Skeletal muscle tissue (tissue), 4 donors: ENCODE results near the gene USP46. TPM values are rescaled to one million over a fixed set of nuclear protein-coding genes. Genes with fewer than 3 reads are reported as not detected.

ENCODE experiments used
- H3K27ac ChIP-seq: one replicate; pipeline ENCODE4 v1.7.0; 2013; ENCODE audit warnings: mild to moderate bottlenecking, low read depth, low read length, inconsistent platforms
- H3K27me3 ChIP-seq, 3 donors: one replicate each; pipeline ENCODE4 v1.7.0; 2013; ENCODE audit warnings: low read length in 3 of 3; ENCODE audit not compliant: control insufficient read depth in 3 of 3, insufficient read depth in 3 of 3
- H3K36me3 ChIP-seq, 3 donors: one replicate each; pipeline ENCODE4 v1.7.0; 2013; ENCODE audit warnings: low read length in 3 of 3; ENCODE audit not compliant: control insufficient read depth in 3 of 3, insufficient read depth in 3 of 3
- H3K4me1 ChIP-seq, 3 donors: one replicate each; pipeline ENCODE4 v1.7.0; 2013; ENCODE audit warnings: low read length in 3 of 3, mild to moderate bottlenecking in 3 of 3; ENCODE audit not compliant: control insufficient read depth in 3 of 3, insufficient read depth in 3 of 3
- H3K4me3 ChIP-seq, 3 donors: one replicate each; pipeline ENCODE4 v1.7.0; 2013; ENCODE audit warnings: low read length in 3 of 3
- H3K9ac ChIP-seq, 3 donors: one replicate each; pipeline ENCODE4 v1.7.0; 2013; ENCODE audit warnings: low read length in 3 of 3, mild to moderate bottlenecking in 3 of 3, moderate library complexity in 2 of 3, low read depth in 1 of 3
- H3K9me3 ChIP-seq, 3 donors: one replicate each; pipeline ENCODE4 v1.7.0; 2013; ENCODE audit warnings: low read length in 3 of 3; ENCODE audit not compliant: control insufficient read depth in 3 of 3
- total RNA-seq: library from RNA; depleted of rRNA; stranded (reverse); fragments of >200 nt; gene quantifications from one replicate; pipeline ENCODE4 v1.2.3, GENCODE V29; 2014
- donor health status: Osteomylitis.

Gene USP46
- total RNA-seq, 1 donor from 2014 or later, result 16.7 TPM

- peak overlapping the region; percentile 70 to 89 (median 76) for H3K9ac ChIP-seq
- peaks cover 0 to 3% (median 0%) of the 10 kb centered on the region in 3 donors for H3K36me3 ChIP-seq
- H3K4me3 ChIP-seq, result peak overlapping the region; percentile 74 to 80 (median 79)
- no peaks in the 10 kb centered on the region for H3K9me3 ChIP-seq
- peaks cover 17 to 37% (median 21%) of the 10 kb centered on the region in 3 donors for H3K4me1 ChIP-seq
- H3K27ac ChIP-seq, result peak overlapping the region; percentile 46
- no peaks in the 10 kb centered on the region for H3K27me3 ChIP-seq
These were observed 480 bp downstream of the USP46 start for GRCh38 chr4:52658641-52659000.

GRCh38 chr4:52657618-52658501 lies 1.2 kb downstream of the USP46 start:
- Histone ChIP-seq H3K27me3 (no peaks in the 10 kb centered on the region), H3K27ac (peak overlapping the region; percentile 17), H3K9me3 (no peaks in the 10 kb centered on the region), H3K36me3 (peaks cover 0 to 3% (median 0%) of the 10 kb centered on the region in 3 donors), H3K4me1 (peaks cover 18 to 37% (median 23%) of the 10 kb centered on the region in 3 donors), H3K9ac (peak overlapping the region; percentile 47 to 89 (median 70)), H3K4me3 (peak overlapping the region; percentile 74 to 80 (median 79))

- H3K4me3 ChIP-seq, result peak overlapping the region; percentile 74 to 80 (median 79)
These were observed 1.8 kb downstream of the USP46 start for GRCh38 chr4:52657292-52657617.

GRCh38 chr4:52655506-52655905 lies 3.6 kb downstream of the USP46 start:
- no peaks in the 10 kb centered on the region for H3K27me3 ChIP-seq
- no peaks in the 10 kb centered on the region for H3K9me3 ChIP-seq
- no peak overlapping the region for H3K27ac ChIP-seq
- H3K4me1 ChIP-seq, result peaks cover 22 to 43% (median 31%) of the 10 kb centered on the region in 3 donors
- H3K9ac ChIP-seq, result no peak overlapping the region
- no peak overlapping the region for H3K4me3 ChIP-seq
- H3K36me3 ChIP-seq, result no peaks in the 10 kb centered on the region

More at GRCh38 chr4:52657292-52657617, 1.8 kb downstream of the USP46 start:
- Histone ChIP-seq H3K9ac (peak overlapping the region; percentile 47 to 89 (median 70)), H3K27me3 (no peaks in the 10 kb centered on the region), H3K9me3 (no peaks in the 10 kb centered on the region), H3K36me3 (peaks cover 0 to 3% (median 0%) of the 10 kb centered on the region in 3 donors), H3K4me1 (peaks cover 20 to 38% (median 27%) of the 10 kb centered on the region in 3 donors), H3K27ac (peak overlapping the region; percentile 17)

- no peak overlapping the region for H3K27ac ChIP-seq
- H3K27me3 ChIP-seq, result no peaks in the 10 kb centered on the region
- no peak overlapping the region for H3K9ac ChIP-seq
- H3K36me3 ChIP-seq, result no peaks in the 10 kb centered on the region
- peaks cover 8 to 32% (median 11%) of the 10 kb centered on the region in 3 donors for H3K4me1 ChIP-seq
- H3K4me3 ChIP-seq, result no peak overlapping the region
- H3K9me3 ChIP-seq, result no peaks in the 10 kb centered on the region
These were observed 7.0 kb downstream of the USP46 start for GRCh38 chr4:52651996-52652672.

GRCh38 chr4:52648836-52649235 lies 10.3 kb downstream of the USP46 start:
- no peak overlapping the region for H3K4me3 ChIP-seq
- no peak overlapping the region for H3K27ac ChIP-seq
- no peaks in the 10 kb centered on the region for H3K36me3 ChIP-seq
- no peaks in the 10 kb centered on the region for H3K9me3 ChIP-seq
- no peaks in the 10 kb centered on the region for H3K27me3 ChIP-seq
- peaks cover 7 to 17% (median 14%) of the 10 kb centered on the region in 3 donors for H3K4me1 ChIP-seq
- no peak overlapping the region for H3K9ac ChIP-seq

GRCh38 chr4:52646741-52647140 lies 12.4 kb downstream of the USP46 start:
- H3K4me1 ChIP-seq, result peaks cover 10 to 25% (median 16%) of the 10 kb centered on the region in 3 donors
- H3K9ac ChIP-seq, result no peak overlapping the region
- no peaks in the 10 kb centered on the region for H3K27me3 ChIP-seq
- no peaks in the 10 kb centered on the region for H3K9me3 ChIP-seq
- no peaks in the 10 kb centered on the region for H3K36me3 ChIP-seq
- H3K27ac ChIP-seq, result no peak overlapping the region
- no peak overlapping the region for H3K4me3 ChIP-seq

- H3K9ac ChIP-seq, result no peak overlapping the region
- H3K27me3 ChIP-seq, result no peaks in the 10 kb centered on the region
- H3K9me3 ChIP-seq, result no peaks in the 10 kb centered on the region
- no peak overlapping the region for H3K27ac ChIP-seq
- no peaks in the 10 kb centered on the region for H3K36me3 ChIP-seq
- H3K4me1 ChIP-seq, result peaks cover 17 to 31% (median 21%) of the 10 kb centered on the region in 3 donors
- H3K4me3 ChIP-seq, result no peak overlapping the region
These were observed 13.0 kb downstream of the USP46 start for GRCh38 chr4:52646096-52646495.

GRCh38 chr4:52645300-52645699 lies 13.8 kb downstream of the USP46 start:
- no peaks in the 10 kb centered on the region for H3K9me3 ChIP-seq
- no peaks in the 10 kb centered on the region for H3K27me3 ChIP-seq
- H3K27ac ChIP-seq, result no peak overlapping the region
- no peak overlapping the region for H3K4me3 ChIP-seq
- H3K9ac ChIP-seq, result no peak overlapping the region
- no peaks in the 10 kb centered on the region for H3K36me3 ChIP-seq
- H3K4me1 ChIP-seq, result peaks cover 21 to 35% (median 25%) of the 10 kb centered on the region in 3 donors

- peaks cover 21 to 35% (median 25%) of the 10 kb centered on the region in 3 donors for H3K4me1 ChIP-seq
- no peak overlapping the region for H3K27ac ChIP-seq
- H3K4me3 ChIP-seq, result peak overlapping the region in 1 of 3 donors; percentile 15
- no peaks in the 10 kb centered on the region for H3K9me3 ChIP-seq
- no peaks in the 10 kb centered on the region for H3K27me3 ChIP-seq
- H3K9ac ChIP-seq, result peak overlapping the region in 1 of 3 donors; percentile 8
- no peaks in the 10 kb centered on the region for H3K36me3 ChIP-seq
These were observed 15.3 kb downstream of the USP46 start for GRCh38 chr4:52643785-52644244.
